K562 (cell line): ENCODE results near the gene COL9A3. TPM values are rescaled to one million over a fixed set of nuclear protein-coding genes. Genes with fewer than 3 reads are reported as not detected.

Experiments used
- EHMT2 ChIP-seq: fragments of 450-650 bp; IDR thresholded peaks from 2 replicates; pipeline ENCODE4 v1.6.1; 2018; ENCODE audit warnings: antibody characterized with exemption
- MECOM ChIP-seq: fragments of 250-450 bp; sonication (Bioruptor Pico); IDR thresholded peaks from 2 replicates; pipeline ENCODE4 v1.8.0; 2022; ENCODE audit warnings: inconsistent platforms
- MTF1 ChIP-seq: fragments of 250-450 bp; sonication (Bioruptor Pico); IDR thresholded peaks from 2 replicates; pipeline ENCODE4 v1.9.0; 2021; ENCODE audit warnings: moderate library complexity, mild to moderate bottlenecking, inconsistent platforms, borderline replicate concordance
- NR2C2 ChIP-seq, 2 experiments: fragments of 200-800 bp in 1 of 2; sonication (Bioruptor generic) in 1 of 2; sonication (generic) in 1 of 2; formaldehyde crosslinking in 1 of 2; IDR thresholded peaks; 2 replicates each; pipeline versions ENCODE4 v1.6.1 to v1.8.0; 2016 to 2022; ENCODE audit warnings: mild to moderate bottlenecking in 1 of 2, missing compliant biosample characterization in 1 of 2, missing genetic modification characterization in 1 of 2, missing genetic modification reagents in 1 of 2
- RNF2 ChIP-seq: sonication (generic); IDR thresholded peaks from 2 replicates; pipeline ENCODE4 v1.6.1; 2016
- U2AF1 ChIP-seq: fragments of 200-400 bp; formaldehyde crosslinking; optimal IDR thresholded peaks from 2 replicates; pipeline ENCODE3; 2017; ENCODE audit warnings: mild to moderate bottlenecking, low read depth, low read length, moderate library complexity
- ZNF324 ChIP-seq: fragments of 250-450 bp; sonication (Bioruptor Pico); IDR thresholded peaks from 2 replicates; pipeline ENCODE4 v1.4.0; 2020; ENCODE audit warnings: mild to moderate bottlenecking
- polyA plus RNA-seq, 8 experiments: library from polyadenylated mRNA; depleted of rRNA in 4 of 8; stranded (reverse) in 5 of 8; unstranded in 3 of 8; fragments of >200 nt; fragmentation: Nextera tagmentation in 2 of 8; fragmentation: Illumina TruSeq in 1 of 8; extraction: Ambion mirVana in 2 of 8; extraction: Trizol in 1 of 8; gene quantifications; 2 replicates each; pipeline versions ENCODE4 v1.2.1 to v1.2.3, GENCODE V29; 2011 to 2014; ENCODE audit warnings: inconsistent platforms in 1 of 8, missing spikeins in 1 of 8
- total RNA-seq, 7 experiments: library from RNA; depleted of rRNA in 6 of 7; stranded (reverse); fragments of >200 nt in 6 of 7; fragmentation: Illumina TruSeq in 2 of 7; extraction: Trizol in 2 of 7; gene quantifications; 2 replicates each; pipeline versions ENCODE4 v1.2.1 to v1.2.3, GENCODE V29; 2011 to 2021; ENCODE audit warnings: low replicate concordance in 1 of 7
- TF ChIP-seq, protein P1 (sequence below): fragments of 200-600 bp; sonication (generic); IDR thresholded peaks from one replicate; pipeline ENCODE4 v1.6.1; 2012; ENCODE audit warnings: mild to moderate bottlenecking, low read depth, low read length, inconsistent platforms
- TF ChIP-seq, protein P2 (sequence below): fragments of 250-450 bp; sonication (Bioruptor Pico); IDR thresholded peaks from 2 replicates; pipeline ENCODE4 v1.5.0; 2021; ENCODE audit warnings: mild to moderate bottlenecking, borderline replicate concordance
- TF ChIP-seq, protein P3 (sequence below): fragments of 250-450 bp; sonication (Bioruptor Pico); IDR thresholded peaks from 2 replicates; pipeline ENCODE4 v1.5.0; 2021
- TF ChIP-seq, protein P4 (sequence below): fragments of 450-650 bp; formaldehyde crosslinking; IDR thresholded peaks from 2 replicates; pipeline ENCODE4 v1.4.0; 2022; ENCODE audit warnings: mild to moderate bottlenecking, moderate library complexity

The COL9A3 gene
- total and polyA plus RNA-seq, 9 of the 15 experiments (the other 6 are each of a cell fraction or from before 2014, with no cell fraction given) = 0.14 to 3.6 (median 0.88) TPM; not detected in 1

DNA sequence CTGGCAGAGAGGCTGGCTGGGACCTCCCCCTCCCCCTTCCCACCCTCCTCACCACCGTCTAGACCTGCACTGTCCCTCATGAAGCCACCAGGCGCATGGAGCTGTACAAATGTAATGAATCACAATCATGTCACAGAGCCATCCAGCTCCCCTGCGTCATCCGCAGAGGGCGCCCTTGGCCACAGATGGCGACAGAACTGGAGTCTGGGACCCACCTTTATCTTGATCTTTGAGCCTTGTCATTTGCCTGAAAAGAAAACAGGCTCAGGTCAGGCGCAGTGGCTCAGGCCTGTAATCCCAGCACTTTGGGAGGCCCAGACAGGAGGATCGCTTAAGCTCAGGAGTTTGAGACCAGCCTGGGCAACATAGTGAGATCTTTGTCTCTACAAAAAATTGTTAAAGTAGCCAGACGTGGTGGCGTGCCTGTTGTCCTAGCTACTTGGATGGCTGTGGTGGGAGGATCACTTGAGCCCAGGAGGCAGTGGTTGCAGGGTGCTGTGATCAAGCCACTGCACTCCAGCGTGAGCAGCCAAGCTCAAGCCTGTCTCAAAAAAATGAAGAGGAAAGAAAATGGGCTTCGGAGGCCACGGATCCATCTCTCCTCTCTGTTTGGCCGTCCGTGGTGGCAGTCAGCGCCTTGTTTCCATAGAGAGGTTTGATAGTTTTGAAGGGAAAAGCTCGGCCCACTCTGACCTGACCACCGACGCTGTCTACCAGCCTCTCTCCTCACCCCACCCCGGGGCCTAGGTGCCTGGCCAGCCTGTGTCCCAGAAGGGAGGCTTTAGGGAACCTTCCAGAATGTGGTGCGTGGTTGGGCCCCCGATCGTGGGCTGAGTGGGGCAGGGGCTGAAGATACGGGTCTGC is 6.2 kb downstream of the COL9A3 start (continued):
- TF ChIP-seq, protein P1, sequence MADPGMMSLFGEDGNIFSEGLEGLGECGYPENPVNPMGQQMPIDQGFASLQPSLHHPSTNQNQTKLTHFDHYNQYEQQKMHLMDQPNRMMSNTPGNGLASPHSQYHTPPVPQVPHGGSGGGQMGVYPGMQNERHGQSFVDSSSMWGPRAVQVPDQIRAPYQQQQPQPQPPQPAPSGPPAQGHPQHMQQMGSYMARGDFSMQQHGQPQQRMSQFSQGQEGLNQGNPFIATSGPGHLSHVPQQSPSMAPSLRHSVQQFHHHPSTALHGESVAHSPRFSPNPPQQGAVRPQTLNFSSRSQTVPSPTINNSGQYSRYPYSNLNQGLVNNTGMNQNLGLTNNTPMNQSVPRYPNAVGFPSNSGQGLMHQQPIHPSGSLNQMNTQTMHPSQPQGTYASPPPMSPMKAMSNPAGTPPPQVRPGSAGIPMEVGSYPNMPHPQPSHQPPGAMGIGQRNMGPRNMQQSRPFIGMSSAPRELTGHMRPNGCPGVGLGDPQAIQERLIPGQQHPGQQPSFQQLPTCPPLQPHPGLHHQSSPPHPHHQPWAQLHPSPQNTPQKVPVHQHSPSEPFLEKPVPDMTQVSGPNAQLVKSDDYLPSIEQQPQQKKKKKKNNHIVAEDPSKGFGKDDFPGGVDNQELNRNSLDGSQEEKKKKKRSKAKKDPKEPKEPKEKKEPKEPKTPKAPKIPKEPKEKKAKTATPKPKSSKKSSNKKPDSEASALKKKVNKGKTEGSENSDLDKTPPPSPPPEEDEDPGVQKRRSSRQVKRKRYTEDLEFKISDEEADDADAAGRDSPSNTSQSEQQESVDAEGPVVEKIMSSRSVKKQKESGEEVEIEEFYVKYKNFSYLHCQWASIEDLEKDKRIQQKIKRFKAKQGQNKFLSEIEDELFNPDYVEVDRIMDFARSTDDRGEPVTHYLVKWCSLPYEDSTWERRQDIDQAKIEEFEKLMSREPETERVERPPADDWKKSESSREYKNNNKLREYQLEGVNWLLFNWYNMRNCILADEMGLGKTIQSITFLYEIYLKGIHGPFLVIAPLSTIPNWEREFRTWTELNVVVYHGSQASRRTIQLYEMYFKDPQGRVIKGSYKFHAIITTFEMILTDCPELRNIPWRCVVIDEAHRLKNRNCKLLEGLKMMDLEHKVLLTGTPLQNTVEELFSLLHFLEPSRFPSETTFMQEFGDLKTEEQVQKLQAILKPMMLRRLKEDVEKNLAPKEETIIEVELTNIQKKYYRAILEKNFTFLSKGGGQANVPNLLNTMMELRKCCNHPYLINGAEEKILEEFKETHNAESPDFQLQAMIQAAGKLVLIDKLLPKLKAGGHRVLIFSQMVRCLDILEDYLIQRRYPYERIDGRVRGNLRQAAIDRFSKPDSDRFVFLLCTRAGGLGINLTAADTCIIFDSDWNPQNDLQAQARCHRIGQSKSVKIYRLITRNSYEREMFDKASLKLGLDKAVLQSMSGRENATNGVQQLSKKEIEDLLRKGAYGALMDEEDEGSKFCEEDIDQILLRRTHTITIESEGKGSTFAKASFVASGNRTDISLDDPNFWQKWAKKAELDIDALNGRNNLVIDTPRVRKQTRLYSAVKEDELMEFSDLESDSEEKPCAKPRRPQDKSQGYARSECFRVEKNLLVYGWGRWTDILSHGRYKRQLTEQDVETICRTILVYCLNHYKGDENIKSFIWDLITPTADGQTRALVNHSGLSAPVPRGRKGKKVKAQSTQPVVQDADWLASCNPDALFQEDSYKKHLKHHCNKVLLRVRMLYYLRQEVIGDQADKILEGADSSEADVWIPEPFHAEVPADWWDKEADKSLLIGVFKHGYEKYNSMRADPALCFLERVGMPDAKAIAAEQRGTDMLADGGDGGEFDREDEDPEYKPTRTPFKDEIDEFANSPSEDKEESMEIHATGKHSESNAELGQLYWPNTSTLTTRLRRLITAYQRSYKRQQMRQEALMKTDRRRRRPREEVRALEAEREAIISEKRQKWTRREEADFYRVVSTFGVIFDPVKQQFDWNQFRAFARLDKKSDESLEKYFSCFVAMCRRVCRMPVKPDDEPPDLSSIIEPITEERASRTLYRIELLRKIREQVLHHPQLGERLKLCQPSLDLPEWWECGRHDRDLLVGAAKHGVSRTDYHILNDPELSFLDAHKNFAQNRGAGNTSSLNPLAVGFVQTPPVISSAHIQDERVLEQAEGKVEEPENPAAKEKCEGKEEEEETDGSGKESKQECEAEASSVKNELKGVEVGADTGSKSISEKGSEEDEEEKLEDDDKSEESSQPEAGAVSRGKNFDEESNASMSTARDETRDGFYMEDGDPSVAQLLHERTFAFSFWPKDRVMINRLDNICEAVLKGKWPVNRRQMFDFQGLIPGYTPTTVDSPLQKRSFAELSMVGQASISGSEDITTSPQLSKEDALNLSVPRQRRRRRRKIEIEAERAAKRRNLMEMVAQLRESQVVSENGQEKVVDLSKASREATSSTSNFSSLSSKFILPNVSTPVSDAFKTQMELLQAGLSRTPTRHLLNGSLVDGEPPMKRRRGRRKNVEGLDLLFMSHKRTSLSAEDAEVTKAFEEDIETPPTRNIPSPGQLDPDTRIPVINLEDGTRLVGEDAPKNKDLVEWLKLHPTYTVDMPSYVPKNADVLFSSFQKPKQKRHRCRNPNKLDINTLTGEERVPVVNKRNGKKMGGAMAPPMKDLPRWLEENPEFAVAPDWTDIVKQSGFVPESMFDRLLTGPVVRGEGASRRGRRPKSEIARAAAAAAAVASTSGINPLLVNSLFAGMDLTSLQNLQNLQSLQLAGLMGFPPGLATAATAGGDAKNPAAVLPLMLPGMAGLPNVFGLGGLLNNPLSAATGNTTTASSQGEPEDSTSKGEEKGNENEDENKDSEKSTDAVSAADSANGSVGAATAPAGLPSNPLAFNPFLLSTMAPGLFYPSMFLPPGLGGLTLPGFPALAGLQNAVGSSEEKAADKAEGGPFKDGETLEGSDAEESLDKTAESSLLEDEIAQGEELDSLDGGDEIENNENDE = no peak
- TF ChIP-seq MTF1 = no peak
- TF ChIP-seq, protein P2, sequence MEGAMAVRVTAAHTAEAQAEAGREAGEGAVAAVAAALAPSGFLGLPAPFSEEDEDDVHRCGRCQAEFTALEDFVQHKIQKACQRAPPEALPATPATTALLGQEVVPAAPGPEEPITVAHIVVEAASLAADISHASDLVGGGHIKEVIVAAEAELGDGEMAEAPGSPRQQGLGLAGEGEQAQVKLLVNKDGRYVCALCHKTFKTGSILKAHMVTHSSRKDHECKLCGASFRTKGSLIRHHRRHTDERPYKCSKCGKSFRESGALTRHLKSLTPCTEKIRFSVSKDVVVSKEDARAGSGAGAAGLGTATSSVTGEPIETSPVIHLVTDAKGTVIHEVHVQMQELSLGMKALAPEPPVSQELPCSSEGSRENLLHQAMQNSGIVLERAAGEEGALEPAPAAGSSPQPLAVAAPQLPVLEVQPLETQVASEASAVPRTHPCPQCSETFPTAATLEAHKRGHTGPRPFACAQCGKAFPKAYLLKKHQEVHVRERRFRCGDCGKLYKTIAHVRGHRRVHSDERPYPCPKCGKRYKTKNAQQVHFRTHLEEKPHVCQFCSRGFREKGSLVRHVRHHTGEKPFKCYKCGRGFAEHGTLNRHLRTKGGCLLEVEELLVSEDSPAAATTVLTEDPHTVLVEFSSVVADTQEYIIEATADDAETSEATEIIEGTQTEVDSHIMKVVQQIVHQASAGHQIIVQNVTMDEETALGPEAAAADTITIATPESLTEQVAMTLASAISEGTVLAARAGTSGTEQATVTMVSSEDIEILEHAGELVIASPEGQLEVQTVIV (CRISPR knock-in tag) = no peak
- TF ChIP-seq, protein P3, sequence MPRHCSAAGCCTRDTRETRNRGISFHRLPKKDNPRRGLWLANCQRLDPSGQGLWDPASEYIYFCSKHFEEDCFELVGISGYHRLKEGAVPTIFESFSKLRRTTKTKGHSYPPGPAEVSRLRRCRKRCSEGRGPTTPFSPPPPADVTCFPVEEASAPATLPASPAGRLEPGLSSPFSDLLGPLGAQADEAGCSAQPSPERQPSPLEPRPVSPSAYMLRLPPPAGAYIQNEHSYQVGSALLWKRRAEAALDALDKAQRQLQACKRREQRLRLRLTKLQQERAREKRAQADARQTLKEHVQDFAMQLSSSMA (CRISPR knock-in tag) = no peak
- no peak for TF ChIP-seq NR2C2 (CRISPR knock-in tag; IDR thresholded peaks at IDR 0.05)
- TF ChIP-seq NR2C2 (tag; IDR thresholded peaks at IDR 0.05) = no peak; the same call in 1 of the 2 replicates
- no peak for TF ChIP-seq MECOM (CRISPR knock-in tag)
- TF ChIP-seq RNF2 = no peak
- TF ChIP-seq EHMT2 = no peak
- no peak for TF ChIP-seq U2AF1
- TF ChIP-seq, protein P4, sequence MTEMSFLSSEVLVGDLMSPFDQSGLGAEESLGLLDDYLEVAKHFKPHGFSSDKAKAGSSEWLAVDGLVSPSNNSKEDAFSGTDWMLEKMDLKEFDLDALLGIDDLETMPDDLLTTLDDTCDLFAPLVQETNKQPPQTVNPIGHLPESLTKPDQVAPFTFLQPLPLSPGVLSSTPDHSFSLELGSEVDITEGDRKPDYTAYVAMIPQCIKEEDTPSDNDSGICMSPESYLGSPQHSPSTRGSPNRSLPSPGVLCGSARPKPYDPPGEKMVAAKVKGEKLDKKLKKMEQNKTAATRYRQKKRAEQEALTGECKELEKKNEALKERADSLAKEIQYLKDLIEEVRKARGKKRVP (CRISPR knock-in tag) = no peak
- no peak for TF ChIP-seq ZNF324 (CRISPR knock-in tag)
